NT2/D1 (cell line): ENCODE data around the gene BRINP3.

Experiments
- SUZ12 ChIP-seq: IDR thresholded peaks from 2 replicates; pipeline ENCODE4 v1.6.1; 2011; ENCODE audit not compliant: insufficient read length, insufficient read depth; ENCODE audit errors: extremely low read depth
- YY1 ChIP-seq: IDR thresholded peaks from 2 replicates; pipeline ENCODE4 v1.6.1; 2011; ENCODE audit not compliant: insufficient read length, insufficient read depth
- ZNF274 ChIP-seq: IDR thresholded peaks from 2 replicates; pipeline ENCODE4 v1.6.1; 2011; ENCODE audit warnings: mild to moderate bottlenecking, low read depth, low read length

DNA sequence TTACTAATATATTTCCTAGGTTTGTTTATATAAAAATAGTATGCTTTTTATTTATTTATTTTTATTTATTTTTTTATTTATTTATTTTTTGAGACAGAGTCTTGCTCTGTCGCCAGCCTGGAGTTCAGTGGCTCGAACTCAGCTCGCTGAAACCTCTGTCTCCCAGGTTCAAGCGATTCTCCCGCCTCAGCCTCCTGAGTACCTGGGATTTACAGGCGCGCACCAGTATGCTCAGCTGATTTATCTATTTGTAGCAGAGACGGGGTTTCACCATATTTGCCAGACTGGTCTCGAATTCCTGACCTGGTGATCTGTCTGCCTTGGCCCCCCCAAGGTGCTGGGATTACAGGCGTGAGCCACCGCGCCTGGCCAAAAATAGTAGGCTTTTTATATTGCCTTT is 33.2 kb downstream of the BRINP3 start:
- TF ChIP-seq YY1 (no peak), ZNF274 (no peak), SUZ12 (no peak)
